HL-60 (cell line): Measurements from ENCODE around the gene MAEA.

ENCODE experiments used
- DNase-seq, 2 experiments: peaks; one replicate each; pipeline ENCODE4 v3.0.0-alpha.2; 2010 to 2020; ENCODE audit warnings: low read depth in 1 of 2, low spot score in 1 of 2
- H3K27ac ChIP-seq: fragments of 250-450 bp; sonication (Bioruptor Pico); replicated peaks from 2 replicates; pipeline ENCODE4 v1.5.1; 2020; ENCODE audit warnings: mild to moderate bottlenecking, moderate library complexity
- H3K27me3 ChIP-seq: fragments of 250-450 bp; sonication (Bioruptor Pico); 2 replicates; pipeline ENCODE4 v1.5.1; 2021; ENCODE audit warnings: mild to moderate bottlenecking, moderate library complexity; ENCODE audit not compliant: insufficient read depth, poor library complexity, severe bottlenecking
- H3K4me3 ChIP-seq: replicated peaks from 2 replicates; pipeline ENCODE4 v1.5.1; 2011; ENCODE audit warnings: mild to moderate bottlenecking, control low read depth, low read length; ENCODE audit not compliant: insufficient read depth
- CTCF ChIP-seq: IDR thresholded peaks from one replicate; pipeline ENCODE4 v1.5.1; 2011; ENCODE audit warnings: low read length, control low read depth, inconsistent platforms; ENCODE audit not compliant: insufficient read depth
- GABPA ChIP-seq: IDR thresholded peaks from 2 replicates; pipeline ENCODE4 v1.6.1; 2012; ENCODE audit warnings: low read depth
- POLR2AphosphoS5 ChIP-seq: IDR thresholded peaks from 2 replicates; pipeline ENCODE4 v1.6.1; 2012; ENCODE audit warnings: low read depth
- REST ChIP-seq: IDR thresholded peaks from 2 replicates; pipeline ENCODE4 v1.6.1; 2012; ENCODE audit warnings: low read depth; ENCODE audit not compliant: insufficient replicate concordance
- SPI1 ChIP-seq: IDR thresholded peaks from 2 replicates; pipeline ENCODE4 v1.6.1; 2012; ENCODE audit warnings: low read depth, mild to moderate bottlenecking, borderline replicate concordance

Gene MAEA

GRCh38 chr4:1356181-1356998 is 66.7 kb downstream of the MAEA start:
- H3K27me3 ChIP-seq, result no peaks in the 10 kb centered on the region
- TF ChIP-seq SPI1 (no peak), CTCF (peak; percentile 74)
- DNase-seq, result peak in 1 of 2 experiments; percentile 30

DNA sequence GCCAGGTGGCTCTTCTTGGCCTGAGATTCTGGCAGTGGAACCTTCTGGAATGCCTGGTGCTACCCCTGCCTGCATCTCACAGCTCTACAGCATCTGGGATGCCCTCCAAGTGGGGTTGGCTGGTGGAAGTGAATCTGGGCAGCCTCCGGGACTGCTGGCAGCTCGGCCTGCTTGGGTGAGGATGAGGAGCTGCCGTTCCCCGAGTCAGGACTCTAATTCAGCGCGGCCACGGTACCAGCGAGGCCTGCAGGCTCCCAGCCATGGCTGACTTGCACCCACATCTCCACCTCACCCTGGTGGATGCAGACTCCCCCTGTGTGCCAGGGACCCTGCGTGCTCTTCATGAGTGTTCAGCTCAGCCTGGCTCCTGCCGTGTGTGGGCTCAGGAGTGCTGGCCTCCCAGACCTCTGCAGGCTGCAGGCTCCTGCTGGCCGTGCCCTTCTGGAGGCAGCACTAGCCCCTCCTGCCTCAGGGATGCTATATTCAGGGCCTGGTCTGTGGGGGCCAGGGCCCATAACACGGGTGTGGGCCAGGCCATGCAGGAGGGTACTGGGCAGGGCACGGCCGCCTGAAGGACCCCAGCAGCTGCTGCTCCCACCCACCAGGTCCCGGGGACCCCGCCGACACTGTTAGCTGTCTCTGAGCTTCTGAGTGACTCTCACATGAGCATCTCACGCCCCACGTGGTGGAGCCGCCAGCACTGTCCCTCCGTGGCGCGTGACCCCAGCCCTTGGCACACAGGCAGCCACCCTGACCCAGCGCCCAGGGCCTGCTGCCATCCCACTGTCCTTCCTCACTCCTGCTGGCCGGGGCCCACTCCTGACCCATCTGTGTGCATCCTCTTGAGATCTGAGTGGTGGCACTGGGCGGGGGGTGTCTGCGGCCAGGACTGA is 67.9 kb downstream of the MAEA start:
- DNase-seq, result no peak
- H3K4me3 ChIP-seq, result no peak overlapping the region
- H3K27me3 ChIP-seq, result no peaks in the 10 kb centered on the region
- TF ChIP-seq POLR2AphosphoS5, result no peak
- no peak for TF ChIP-seq GABPA
- no peak for TF ChIP-seq SPI1
- TF ChIP-seq CTCF, result no peak
- no peak for TF ChIP-seq REST
- no peak overlapping the region for H3K27ac ChIP-seq

More at GRCh38 chr4:1356181-1356998, 66.7 kb downstream of the MAEA start:
- H3K27ac ChIP-seq, result no peak overlapping the region
- H3K4me3 ChIP-seq, result no peak overlapping the region

DNA sequence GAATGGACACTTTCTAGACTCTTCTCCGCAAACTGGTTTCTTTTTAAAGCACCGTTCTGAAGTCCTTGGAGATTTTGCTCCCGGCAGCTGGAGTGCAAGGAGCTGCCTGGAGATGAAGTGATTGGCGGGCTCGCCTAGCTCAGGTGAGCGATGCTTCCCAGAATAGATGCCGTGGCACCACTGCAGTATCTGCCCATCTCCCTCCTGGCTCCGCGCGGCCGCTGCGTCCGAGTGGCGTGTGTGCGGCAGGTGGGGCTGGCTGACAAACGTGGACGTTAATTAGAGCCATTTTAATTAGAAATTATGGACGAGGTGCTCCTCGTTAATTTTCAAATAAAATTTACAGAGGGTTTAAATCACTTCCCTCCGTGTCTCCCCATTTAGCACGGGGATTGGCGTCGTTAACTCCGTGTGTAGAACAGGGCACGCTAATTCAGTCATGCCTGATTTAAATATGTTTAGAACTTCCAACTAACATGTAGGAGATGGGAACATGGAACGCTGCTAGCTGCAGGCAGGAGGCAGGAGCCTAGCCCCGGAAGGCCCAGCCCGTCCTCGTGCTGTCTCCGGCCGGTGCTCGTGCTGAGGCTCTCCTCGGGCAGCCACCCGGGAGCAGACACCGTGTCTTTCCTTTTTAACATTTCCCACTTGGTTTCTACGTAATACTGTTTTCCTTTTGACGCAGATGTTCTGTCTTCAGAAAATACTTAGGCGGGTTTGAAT is 68.9 kb downstream of the MAEA start:
- no peak for DNase-seq
- Histone ChIP-seq H3K4me3 (no peak overlapping the region), H3K27me3 (no peaks in the 10 kb centered on the region), H3K27ac (no peak overlapping the region)
- no peak for TF ChIP-seq GABPA
- TF ChIP-seq REST, result no peak
- no peak for TF ChIP-seq POLR2AphosphoS5
- no peak for TF ChIP-seq CTCF
